HepG2 (cell line): ENCODE data around the gene ADGRV1. TPM values are rescaled to one million over a fixed set of nuclear protein-coding genes. Genes with fewer than 3 reads are reported as not detected.
A peak's percentile ranks its signal among the peaks of the same experiment; 100 is the strongest.

ENCODE experiments used
- CHCHD3 ChIP-seq: sonication (generic); formaldehyde crosslinking; IDR thresholded peaks from 2 replicates; pipeline ENCODE4 v1.8.0; 2022; ENCODE audit warnings: mild to moderate bottlenecking, missing genetic modification reagents, moderate library complexity
- GTF2F1 ChIP-seq: fragments of 150-350 bp; IDR thresholded peaks from 2 replicates; pipeline ENCODE4 v1.6.1; 2014; ENCODE audit warnings: low read length
- HOXA7 ChIP-seq: sonication (generic); formaldehyde crosslinking; IDR thresholded peaks from 2 replicates; pipeline ENCODE4 v1.8.1; 2022; ENCODE audit warnings: mild to moderate bottlenecking, missing genetic modification reagents, moderate library complexity
- KDM1A ChIP-seq: IDR thresholded peaks from 2 replicates; pipeline ENCODE4 v1.6.1; 2016; ENCODE audit warnings: missing compliant biosample characterization
- MIER3 ChIP-seq: IDR thresholded peaks from 2 replicates; pipeline ENCODE4 v1.6.1; 2016; ENCODE audit warnings: missing compliant biosample characterization, borderline replicate concordance
- SOX13 ChIP-seq, 3 experiments: fragments of 450-650 bp in 1 of 3; sonication (generic) in 1 of 3; formaldehyde crosslinking in 1 of 3; IDR thresholded peaks in 2 of 3; conservative IDR thresholded peaks in 1 of 3; 2 replicates each; pipeline versions ENCODE4 v1.5.0 to v1.6.1; 2016 to 2020; ENCODE audit warnings: antibody characterized with exemption in 1 of 3, mild to moderate bottlenecking in 1 of 3, missing compliant biosample characterization in 1 of 3, missing genetic modification reagents in 1 of 3, moderate library complexity in 1 of 3
- TAF15 ChIP-seq: fragments of 200-400 bp; formaldehyde crosslinking; IDR thresholded peaks from one replicate; pipeline ENCODE4 v1.6.1; 2018; ENCODE audit warnings: mild to moderate bottlenecking, low read depth, low read length; ENCODE audit not compliant: poor library complexity, severe bottlenecking
- ZNF121 ChIP-seq: sonication (generic); formaldehyde crosslinking; IDR thresholded peaks from 2 replicates; pipeline ENCODE4 v1.5.0; 2020; ENCODE audit warnings: mild to moderate bottlenecking, missing genetic modification reagents
- ZNF670 ChIP-seq: sonication (generic); formaldehyde crosslinking; IDR thresholded peaks from 2 replicates; pipeline ENCODE4 v1.8.0; 2022; ENCODE audit warnings: mild to moderate bottlenecking, missing genetic modification reagents, borderline replicate concordance
- ZNF781 ChIP-seq: sonication (generic); formaldehyde crosslinking; IDR thresholded peaks from 2 replicates; pipeline ENCODE4 v1.5.1; 2020; ENCODE audit warnings: borderline replicate concordance, mild to moderate bottlenecking, missing genetic modification reagents; ENCODE audit errors: not compliant biosample characterization
- polyA plus RNA-seq, 8 experiments: library from polyadenylated mRNA; depleted of rRNA in 3 of 8; stranded (reverse) in 7 of 8; unstranded in 1 of 8; fragments of >200 nt; fragmentation: Illumina TruSeq in 4 of 8; extraction: Trizol in 4 of 8; gene quantifications; 2 replicates each; pipeline versions ENCODE4 v1.2.1 to v1.2.3, GENCODE V29; 2011 to 2016; ENCODE audit warnings: low read depth in 4 of 8, missing spikeins in 1 of 8, mixed read lengths in 1 of 8; ENCODE audit not compliant: insufficient read depth in 1 of 8
- total RNA-seq, 5 experiments: library from RNA; depleted of rRNA; stranded (reverse); fragments of >200 nt; fragmentation: Illumina TruSeq; extraction: Trizol; gene quantifications; 2 replicates each; pipeline ENCODE4 v1.2.3, GENCODE V29; 2016; ENCODE audit warnings: low read depth in 1 of 5
- TF ChIP-seq, protein P1 (sequence below): IDR thresholded peaks from 2 replicates; pipeline ENCODE4 v1.6.1; 2016; ENCODE audit warnings: low read depth, borderline replicate concordance
- TF ChIP-seq, protein P2 (sequence below): sonication (generic); formaldehyde crosslinking; IDR thresholded peaks from 2 replicates; pipeline ENCODE4 v1.4.0; 2020; ENCODE audit warnings: missing genetic modification reagents
- TF ChIP-seq, protein P3 (sequence below): sonication (generic); formaldehyde crosslinking; IDR thresholded peaks from 2 replicates; pipeline ENCODE4 v1.5.1; 2020; ENCODE audit warnings: mild to moderate bottlenecking, missing genetic modification reagents, borderline replicate concordance
- TF ChIP-seq, protein P4 (sequence below): sonication (generic); formaldehyde crosslinking; IDR thresholded peaks from 2 replicates; pipeline ENCODE4 v1.4.0; 2020; ENCODE audit warnings: missing genetic modification reagents

The ADGRV1 gene
- total and polyA plus RNA-seq, 2 of the 13 experiments (the other 11 are each of a cell fraction or from before 2014, with no cell fraction given) = 1.7 to 3.9 TPM

DNA sequence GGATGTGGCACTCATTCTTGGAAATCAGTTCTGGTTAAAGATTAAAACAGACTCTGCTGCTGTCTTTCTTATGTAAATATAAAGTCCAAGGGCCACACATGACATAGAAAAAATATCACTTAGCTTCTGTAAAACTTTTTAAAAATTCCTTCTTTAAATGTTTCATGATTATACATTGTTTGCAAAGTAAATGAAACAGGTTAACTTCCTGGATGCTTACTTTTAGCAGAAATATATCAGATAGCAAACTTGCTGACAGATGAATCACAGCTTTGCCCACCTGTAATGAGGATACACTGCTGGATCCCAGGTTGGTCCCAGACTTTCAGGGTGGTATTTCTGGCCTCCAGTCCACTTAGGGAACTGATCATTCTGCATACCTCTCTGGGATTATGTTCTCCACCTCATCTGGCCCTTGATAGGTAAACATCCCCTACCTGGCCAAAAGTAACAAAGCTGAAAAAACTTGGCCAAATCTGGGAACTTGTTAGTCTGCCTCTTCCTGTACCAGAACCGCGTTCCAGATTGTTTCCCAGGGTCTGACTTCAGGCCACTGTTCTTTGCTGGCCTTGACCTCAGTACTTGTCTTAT is 340.5 kb downstream of the ADGRV1 start (continued):
- no peak for TF ChIP-seq HOXA7 (CRISPR knock-in tag)
- TF ChIP-seq SOX13 (IDR thresholded peaks at IDR 0.05) = no peak; the same call in 1 of the 2 replicates
- TF ChIP-seq SOX13 (CRISPR knock-in tag; conservative IDR thresholded peaks at IDR 0.05 in 1 of 2, IDR thresholded peaks at IDR 0.05 in 1 of 2) = peak in 1 of 2 experiments; percentile 56; a peak in 2 of 4 replicates
- no peak for TF ChIP-seq KDM1A
- no peak for TF ChIP-seq ZNF670 (CRISPR knock-in tag)
- TF ChIP-seq, protein P1, sequence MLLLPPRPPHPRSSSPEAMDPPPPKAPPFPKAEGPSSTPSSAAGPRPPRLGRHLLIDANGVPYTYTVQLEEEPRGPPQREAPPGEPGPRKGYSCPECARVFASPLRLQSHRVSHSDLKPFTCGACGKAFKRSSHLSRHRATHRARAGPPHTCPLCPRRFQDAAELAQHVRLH (CRISPR knock-in tag) = no peak; the same call in 1 of the 2 replicates
- no peak for TF ChIP-seq MIER3 (CRISPR knock-in tag)
- TF ChIP-seq TAF15 = no peak
- TF ChIP-seq ZNF121 = no peak
- no peak for TF ChIP-seq CHCHD3
- TF ChIP-seq, protein P2, sequence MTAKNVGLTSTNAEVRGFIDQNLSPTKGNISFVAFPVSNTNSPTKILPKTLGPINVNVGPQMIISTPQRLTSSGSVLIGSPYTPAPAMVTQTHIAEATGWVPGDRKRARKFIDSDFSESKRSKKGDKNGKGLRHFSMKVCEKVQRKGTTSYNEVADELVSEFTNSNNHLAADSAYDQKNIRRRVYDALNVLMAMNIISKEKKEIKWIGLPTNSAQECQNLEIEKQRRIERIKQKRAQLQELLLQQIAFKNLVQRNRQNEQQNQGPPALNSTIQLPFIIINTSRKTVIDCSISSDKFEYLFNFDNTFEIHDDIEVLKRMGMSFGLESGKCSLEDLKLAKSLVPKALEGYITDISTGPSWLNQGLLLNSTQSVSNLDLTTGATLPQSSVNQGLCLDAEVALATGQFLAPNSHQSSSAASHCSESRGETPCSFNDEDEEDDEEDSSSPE (CRISPR knock-in tag) = no peak
- no peak for TF ChIP-seq ZNF781 (CRISPR knock-in tag)
- no peak for TF ChIP-seq GTF2F1
- TF ChIP-seq, protein P3, sequence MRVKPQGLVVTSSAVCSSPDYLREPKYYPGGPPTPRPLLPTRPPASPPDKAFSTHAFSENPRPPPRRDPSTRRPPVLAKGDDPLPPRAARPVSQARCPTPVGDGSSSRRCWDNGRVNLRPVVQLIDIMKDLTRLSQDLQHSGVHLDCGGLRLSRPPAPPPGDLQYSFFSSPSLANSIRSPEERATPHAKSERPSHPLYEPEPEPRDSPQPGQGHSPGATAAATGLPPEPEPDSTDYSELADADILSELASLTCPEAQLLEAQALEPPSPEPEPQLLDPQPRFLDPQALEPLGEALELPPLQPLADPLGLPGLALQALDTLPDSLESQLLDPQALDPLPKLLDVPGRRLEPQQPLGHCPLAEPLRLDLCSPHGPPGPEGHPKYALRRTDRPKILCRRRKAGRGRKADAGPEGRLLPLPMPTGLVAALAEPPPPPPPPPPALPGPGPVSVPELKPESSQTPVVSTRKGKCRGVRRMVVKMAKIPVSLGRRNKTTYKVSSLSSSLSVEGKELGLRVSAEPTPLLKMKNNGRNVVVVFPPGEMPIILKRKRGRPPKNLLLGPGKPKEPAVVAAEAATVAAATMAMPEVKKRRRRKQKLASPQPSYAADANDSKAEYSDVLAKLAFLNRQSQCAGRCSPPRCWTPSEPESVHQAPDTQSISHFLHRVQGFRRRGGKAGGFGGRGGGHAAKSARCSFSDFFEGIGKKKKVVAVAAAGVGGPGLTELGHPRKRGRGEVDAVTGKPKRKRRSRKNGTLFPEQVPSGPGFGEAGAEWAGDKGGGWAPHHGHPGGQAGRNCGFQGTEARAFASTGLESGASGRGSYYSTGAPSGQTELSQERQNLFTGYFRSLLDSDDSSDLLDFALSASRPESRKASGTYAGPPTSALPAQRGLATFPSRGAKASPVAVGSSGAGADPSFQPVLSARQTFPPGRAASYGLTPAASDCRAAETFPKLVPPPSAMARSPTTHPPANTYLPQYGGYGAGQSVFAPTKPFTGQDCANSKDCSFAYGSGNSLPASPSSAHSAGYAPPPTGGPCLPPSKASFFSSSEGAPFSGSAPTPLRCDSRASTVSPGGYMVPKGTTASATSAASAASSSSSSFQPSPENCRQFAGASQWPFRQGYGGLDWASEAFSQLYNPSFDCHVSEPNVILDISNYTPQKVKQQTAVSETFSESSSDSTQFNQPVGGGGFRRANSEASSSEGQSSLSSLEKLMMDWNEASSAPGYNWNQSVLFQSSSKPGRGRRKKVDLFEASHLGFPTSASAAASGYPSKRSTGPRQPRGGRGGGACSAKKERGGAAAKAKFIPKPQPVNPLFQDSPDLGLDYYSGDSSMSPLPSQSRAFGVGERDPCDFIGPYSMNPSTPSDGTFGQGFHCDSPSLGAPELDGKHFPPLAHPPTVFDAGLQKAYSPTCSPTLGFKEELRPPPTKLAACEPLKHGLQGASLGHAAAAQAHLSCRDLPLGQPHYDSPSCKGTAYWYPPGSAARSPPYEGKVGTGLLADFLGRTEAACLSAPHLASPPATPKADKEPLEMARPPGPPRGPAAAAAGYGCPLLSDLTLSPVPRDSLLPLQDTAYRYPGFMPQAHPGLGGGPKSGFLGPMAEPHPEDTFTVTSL (CRISPR knock-in tag) = peak; percentile 63; the same call in 1 of the 2 replicates
- TF ChIP-seq, protein P4, sequence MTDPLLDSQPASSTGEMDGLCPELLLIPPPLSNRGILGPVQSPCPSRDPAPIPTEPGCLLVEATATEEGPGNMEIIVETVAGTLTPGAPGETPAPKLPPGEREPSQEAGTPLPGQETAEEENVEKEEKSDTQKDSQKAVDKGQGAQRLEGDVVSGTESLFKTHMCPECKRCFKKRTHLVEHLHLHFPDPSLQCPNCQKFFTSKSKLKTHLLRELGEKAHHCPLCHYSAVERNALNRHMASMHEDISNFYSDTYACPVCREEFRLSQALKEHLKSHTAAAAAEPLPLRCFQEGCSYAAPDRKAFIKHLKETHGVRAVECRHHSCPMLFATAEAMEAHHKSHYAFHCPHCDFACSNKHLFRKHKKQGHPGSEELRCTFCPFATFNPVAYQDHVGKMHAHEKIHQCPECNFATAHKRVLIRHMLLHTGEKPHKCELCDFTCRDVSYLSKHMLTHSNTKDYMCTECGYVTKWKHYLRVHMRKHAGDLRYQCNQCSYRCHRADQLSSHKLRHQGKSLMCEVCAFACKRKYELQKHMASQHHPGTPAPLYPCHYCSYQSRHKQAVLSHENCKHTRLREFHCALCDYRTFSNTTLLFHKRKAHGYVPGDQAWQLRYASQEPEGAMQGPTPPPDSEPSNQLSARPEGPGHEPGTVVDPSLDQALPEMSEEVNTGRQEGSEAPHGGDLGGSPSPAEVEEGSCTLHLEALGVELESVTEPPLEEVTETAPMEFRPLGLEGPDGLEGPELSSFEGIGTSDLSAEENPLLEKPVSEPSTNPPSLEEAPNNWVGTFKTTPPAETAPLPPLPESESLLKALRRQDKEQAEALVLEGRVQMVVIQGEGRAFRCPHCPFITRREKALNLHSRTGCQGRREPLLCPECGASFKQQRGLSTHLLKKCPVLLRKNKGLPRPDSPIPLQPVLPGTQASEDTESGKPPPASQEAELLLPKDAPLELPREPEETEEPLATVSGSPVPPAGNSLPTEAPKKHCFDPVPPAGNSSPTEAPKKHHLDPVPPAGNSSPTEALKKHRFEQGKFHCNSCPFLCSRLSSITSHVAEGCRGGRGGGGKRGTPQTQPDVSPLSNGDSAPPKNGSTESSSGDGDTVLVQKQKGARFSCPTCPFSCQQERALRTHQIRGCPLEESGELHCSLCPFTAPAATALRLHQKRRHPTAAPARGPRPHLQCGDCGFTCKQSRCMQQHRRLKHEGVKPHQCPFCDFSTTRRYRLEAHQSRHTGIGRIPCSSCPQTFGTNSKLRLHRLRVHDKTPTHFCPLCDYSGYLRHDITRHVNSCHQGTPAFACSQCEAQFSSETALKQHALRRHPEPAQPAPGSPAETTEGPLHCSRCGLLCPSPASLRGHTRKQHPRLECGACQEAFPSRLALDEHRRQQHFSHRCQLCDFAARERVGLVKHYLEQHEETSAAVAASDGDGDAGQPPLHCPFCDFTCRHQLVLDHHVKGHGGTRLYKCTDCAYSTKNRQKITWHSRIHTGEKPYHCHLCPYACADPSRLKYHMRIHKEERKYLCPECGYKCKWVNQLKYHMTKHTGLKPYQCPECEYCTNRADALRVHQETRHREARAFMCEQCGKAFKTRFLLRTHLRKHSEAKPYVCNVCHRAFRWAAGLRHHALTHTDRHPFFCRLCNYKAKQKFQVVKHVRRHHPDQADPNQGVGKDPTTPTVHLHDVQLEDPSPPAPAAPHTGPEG (CRISPR knock-in tag) = no peak
